Inflammatory macrophage treated with lipopolysaccharide for 1 hour (primary cell): Measurements from ENCODE around the gene ZNF235.
"Not testable (repeated sequence)": the region's sequence is repeated elsewhere in the genome, so short reads cannot be mapped to it uniquely, and the experiment has no call there.

Source experiments
- DNase-seq, 2 donors: peaks; one replicate each; pipeline ENCODE4 v3.0.0-alpha.2; 2020 to 2022

Gene ZNF235

DNA sequence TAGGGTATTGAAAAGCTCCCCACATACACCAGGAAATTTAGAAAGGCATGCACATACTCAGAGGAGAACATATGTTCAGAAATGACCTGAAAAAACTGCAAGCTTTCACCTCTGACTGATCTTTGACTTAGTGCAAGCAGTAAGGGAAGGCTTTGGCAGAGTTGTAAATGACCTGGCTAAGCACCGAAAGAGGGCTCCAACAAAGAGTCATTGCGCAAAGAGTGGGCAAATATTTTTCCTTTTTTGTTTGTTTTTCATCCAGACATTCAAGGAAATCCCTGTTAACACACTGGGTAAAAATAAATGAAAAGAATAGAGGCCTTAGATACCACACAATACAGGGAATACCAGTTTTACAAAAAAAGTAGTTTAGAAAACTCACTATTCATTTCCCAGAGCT, 50.3 kb downstream of the ZNF235 start:
- DNase-seq, result no peak

DNA sequence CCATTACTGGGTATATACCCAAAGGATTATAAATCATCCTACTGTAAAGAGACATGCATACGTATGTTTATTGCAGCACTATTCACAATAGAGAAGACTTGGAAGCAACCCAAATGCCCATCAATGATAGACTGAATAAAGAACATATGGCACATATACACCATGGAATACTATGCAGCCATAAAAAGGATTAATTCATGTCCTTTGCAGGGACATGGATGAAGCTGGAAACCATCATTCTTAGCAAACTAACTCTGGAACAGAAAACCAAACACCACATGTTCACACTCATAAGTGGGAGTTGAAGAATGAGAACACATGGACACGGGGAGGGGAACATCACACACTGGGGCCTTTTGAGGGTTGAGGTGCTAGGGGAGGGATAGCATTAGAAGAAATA, 51.4 kb downstream of the ZNF235 start:
- DNase-seq, result not testable (repeated sequence)

DNA sequence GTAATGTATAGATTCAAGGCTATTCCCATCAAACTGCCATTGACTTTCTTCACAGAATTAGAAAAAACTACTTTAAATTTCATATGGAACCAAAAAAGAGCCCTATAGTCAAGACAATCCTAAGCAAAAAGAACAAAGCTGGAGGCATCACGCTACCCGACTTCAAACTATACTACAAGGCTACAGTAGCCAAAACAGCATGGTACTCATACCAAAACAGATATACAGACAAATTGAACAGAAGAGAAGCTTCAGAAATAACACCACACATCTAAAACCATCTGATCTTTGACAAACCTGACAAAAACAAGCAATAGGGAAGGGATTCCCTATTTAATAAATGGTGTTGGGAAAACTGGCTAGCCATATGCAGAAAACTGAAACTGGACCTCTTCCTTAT, 52.5 kb downstream of the ZNF235 start:
- not testable (repeated sequence) for DNase-seq

DNA sequence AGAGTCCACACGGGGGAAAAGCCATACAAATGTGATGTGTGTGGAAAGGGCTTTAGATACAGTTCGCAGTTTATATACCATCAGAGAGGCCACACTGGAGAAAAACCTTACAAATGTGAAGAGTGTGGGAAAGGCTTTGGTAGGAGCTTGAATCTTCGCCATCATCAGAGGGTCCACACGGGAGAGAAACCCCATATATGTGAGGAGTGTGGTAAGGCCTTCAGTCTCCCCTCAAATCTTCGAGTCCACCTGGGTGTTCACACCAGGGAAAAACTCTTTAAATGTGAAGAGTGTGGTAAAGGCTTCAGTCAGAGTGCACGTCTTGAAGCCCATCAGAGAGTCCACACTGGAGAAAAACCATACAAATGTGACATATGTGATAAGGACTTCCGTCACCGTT, 68.4 kb downstream of the ZNF235 start:
- DNase-seq, result no peak
